ENCODE results near the gene CASS4. TPM values are rescaled to one million over a fixed set of nuclear protein-coding genes. Genes with fewer than 3 reads are reported as not detected.

Gene CASS4
- total and polyA plus RNA-seq, 9 of the 15 experiments (the other 6 are each of a cell fraction or from before 2014, with no cell fraction given), result 8.1 to 53.8 (median 26.7) TPM

DNA sequence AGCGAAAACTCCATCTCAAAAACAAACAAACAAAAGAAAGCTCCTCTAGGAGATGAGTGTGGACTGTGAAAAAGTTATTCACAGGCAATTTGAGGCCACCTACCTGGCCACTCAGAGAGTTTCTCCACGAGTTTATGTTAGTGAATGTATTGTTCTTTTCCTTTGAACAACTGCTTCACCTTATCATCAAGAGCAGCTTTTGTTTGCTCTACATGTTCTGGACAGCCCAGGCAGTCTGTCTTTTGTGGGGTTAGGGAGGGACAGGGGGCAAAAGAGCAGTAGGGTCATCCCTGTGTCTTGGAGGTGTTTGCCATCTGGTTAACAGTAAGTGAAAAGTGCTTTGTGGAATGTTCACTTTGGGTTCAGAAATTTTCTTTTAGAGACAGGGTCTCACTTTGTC is 8.0 kb downstream of the CASS4 start:
- peaks cover 80% of the 10 kb centered on the region for H3K36me3 ChIP-seq (ENCODE audit: control insufficient read depth, insufficient read depth, low read length)
- H3K4me2 ChIP-seq (ENCODE audit: insufficient read depth, low read length), result peak overlapping the region; percentile 7; the same call in 1 of the 2 replicates
- H3K4me3 ChIP-seq, result no peak overlapping the region
- H4K20me1 ChIP-seq (replicated peaks; ENCODE audit: control insufficient read depth, insufficient read depth, low read length), result peaks cover 3% of the 10 kb centered on the region
- BruUV-seq (replicated peaks), result no TSS peak
- CTCF ChIA-PET (ENCODE audit: low intra/inter-chr PET ratio), result no interaction called here
- peaks cover 99% of the 10 kb centered on the region for H3K79me2 ChIP-seq (ENCODE audit: control insufficient read depth, insufficient read depth, low read length)
- H3K4me1 ChIP-seq (replicated peaks in 1 of 2; ENCODE audit: control insufficient read depth in 2 of 2, insufficient read depth in 2 of 2, low read length in 2 of 2), result peaks cover 27 to 79% of the 10 kb centered on the region in 2 experiments
- FAIRE-seq (no peak), DNase-seq (ENCODE audit: extremely low read depth in 1 of 4, low spot score in 3 of 4) (peak in 1 of 4 experiments; percentile 59), ATAC-seq (no peak)
- WGBS (ENCODE audit: insufficient coverage, low coverage, missing lambda C conversion rate), result 42% methylated on average over 2 of the region's 2 CpGs
- no peak overlapping the region for H2AFZ ChIP-seq (ENCODE audit: low read depth, low read length)
- no peaks in the 10 kb centered on the region for H3K27me3 ChIP-seq (ENCODE audit: control insufficient read depth in 2 of 2, insufficient read depth in 2 of 2, low read length in 2 of 2)
- peak overlapping the region; percentile 85; the same call in 2 of the 3 replicates for H3K27ac ChIP-seq (ENCODE audit: extremely low read depth, low read depth, low read length)
- in situ Hi-C loops (cut with MboI) (no loop called here), intact Hi-C loops (cut with micrococcal nuclease) (no loop called here)
- H3K9ac ChIP-seq (ENCODE audit: insufficient read depth in 1 of 2, low read depth in 2 of 2, low read length in 2 of 2), result no peak overlapping the region
- H3K9me1 ChIP-seq (ENCODE audit: control insufficient read depth, insufficient read depth, low read length), result no peaks in the 10 kb centered on the region
- TF ChIP-seq CBFA2T3 (IDR thresholded peaks at IDR 0.05) (peak; percentile 78), NCOR1 (IDR thresholded peaks at IDR 0.05) (peak; percentile 58), CBFA2T2 (conservative IDR thresholded peaks at IDR 0.05) (peak; percentile 49), SOX6 (IDR thresholded peaks at IDR 0.05) (peak; percentile 56), TAL1 (IDR thresholded peaks at IDR 0.05) (peak; percentile 22; the same call in 1 of the 2 replicates), EP300 (IDR thresholded peaks at IDR 0.05; ENCODE audit: low read length) (peak; percentile 48; the same call in 1 of the 2 replicates), CC2D1A (IDR thresholded peaks at IDR 0.05) (no peak), CCAR2 (IDR thresholded peaks at IDR 0.05; ENCODE audit: low read depth, low read length) (no peak), TCF3 (CRISPR knock-in tag; IDR thresholded peaks at IDR 0.05) (peak; percentile 66), E2F3 (CRISPR knock-in tag; IDR thresholded peaks at IDR 0.05) (no peak), ARID1B (IDR thresholded peaks at IDR 0.05) (peak; percentile 42; the same call in 1 of the 2 replicates)
- H3K9me3 ChIP-seq (replicated peaks; ENCODE audit: control insufficient read depth, insufficient read depth, low read depth, low read length), result no peaks in the 10 kb centered on the region
- POLR2A ChIA-PET, result interaction anchor here (0.8 to 6.8 kb wide), 3 partner anchors 7 to 61 kb away, joined by 3 to 72 read pairs (median 3); partner anchors contain the start of genes CASS4 and FAM210B
